Measurements from ENCODE around the gene AKAP13. TPM values are rescaled to one million over a fixed set of nuclear protein-coding genes. Genes with fewer than 3 reads are reported as not detected.

Gene AKAP13
- polyA plus RNA-seq, 1 donor from 2014 or later, result 10.0 TPM

GRCh38 chr15:85717212-85717611 is 336.8 kb downstream of the AKAP13 start:
- Histone ChIP-seq H3K9me3 (ENCODE audit: low read length) (no peaks in the 10 kb centered on the region), H2AFZ (ENCODE audit: low read depth, low read length) (no peak overlapping the region), H3K27me3 (ENCODE audit: insufficient read depth, low read depth, low read length) (no peaks in the 10 kb centered on the region), H3K9me2 (ENCODE audit: insufficient read depth, low read length) (no peaks in the 10 kb centered on the region), H4K20me1 (ENCODE audit: insufficient read depth) (no peaks in the 10 kb centered on the region), H3K36me3 (ENCODE audit: insufficient read depth, low read length) (no peaks in the 10 kb centered on the region), H3F3A (ENCODE audit: insufficient read depth, low read length, poor library complexity, severe bottlenecking) (no peaks in the 10 kb centered on the region), H3K79me2 (replicated peaks; ENCODE audit: insufficient read depth, low read length) (no peaks in the 10 kb centered on the region), H3K4me3 (ENCODE audit: low read length) (no peak overlapping the region), H3K27ac (ENCODE audit: low read length) (no peak overlapping the region), H3K9ac (ENCODE audit: low read length) (no peak overlapping the region), H3K4me2 (ENCODE audit: low read length) (no peak overlapping the region)
- TF ChIP-seq POLR2AphosphoS5 (IDR thresholded peaks at IDR 0.05) (no peak), MXI1 (conservative IDR thresholded peaks at IDR 0.05; ENCODE audit: poor library complexity, severe bottlenecking) (no peak), REST (IDR thresholded peaks at IDR 0.05; ENCODE audit: borderline replicate concordance) (no peak), EP300 (conservative IDR thresholded peaks at IDR 0.05; ENCODE audit: poor library complexity, severe bottlenecking) (no peak), EZH2 (IDR thresholded peaks at IDR 0.05; ENCODE audit: borderline replicate concordance, insufficient read depth, low read length, poor library complexity, severe bottlenecking) (no peak), TAF1 (IDR thresholded peaks at IDR 0.05; ENCODE audit: low read depth) (no peak), CTCF (IDR thresholded peaks at IDR 0.05; ENCODE audit: poor library complexity, severe bottlenecking) (no peak), RAD21 (conservative IDR thresholded peaks at IDR 0.05) (no peak), SMC3 (conservative IDR thresholded peaks at IDR 0.05; ENCODE audit: poor library complexity) (no peak)

- Histone ChIP-seq H3K27me3 (ENCODE audit: insufficient read depth, low read depth, low read length) (no peaks in the 10 kb centered on the region), H2AFZ (ENCODE audit: low read depth, low read length) (no peak overlapping the region), H3K4me2 (ENCODE audit: low read length) (no peak overlapping the region), H3K9me3 (ENCODE audit: low read length) (no peaks in the 10 kb centered on the region), H3K9me2 (ENCODE audit: insufficient read depth, low read length) (no peaks in the 10 kb centered on the region), H3K4me3 (ENCODE audit: low read length) (no peak overlapping the region), H3K9ac (ENCODE audit: low read length) (no peak overlapping the region), H3F3A (ENCODE audit: insufficient read depth, low read length, poor library complexity, severe bottlenecking) (no peaks in the 10 kb centered on the region), H3K36me3 (ENCODE audit: insufficient read depth, low read length) (peaks cover 3% of the 10 kb centered on the region), H4K20me1 (ENCODE audit: insufficient read depth) (no peaks in the 10 kb centered on the region), H3K27ac (ENCODE audit: low read length) (no peak overlapping the region), H3K79me2 (replicated peaks; ENCODE audit: insufficient read depth, low read length) (no peaks in the 10 kb centered on the region)
- TF ChIP-seq RAD21 (conservative IDR thresholded peaks at IDR 0.05) (no peak), EZH2 (IDR thresholded peaks at IDR 0.05; ENCODE audit: borderline replicate concordance, insufficient read depth, low read length, poor library complexity, severe bottlenecking) (no peak), POLR2AphosphoS5 (IDR thresholded peaks at IDR 0.05) (no peak), TAF1 (IDR thresholded peaks at IDR 0.05; ENCODE audit: low read depth) (no peak), EP300 (conservative IDR thresholded peaks at IDR 0.05; ENCODE audit: poor library complexity, severe bottlenecking) (no peak), SMC3 (conservative IDR thresholded peaks at IDR 0.05; ENCODE audit: poor library complexity) (no peak), CTCF (IDR thresholded peaks at IDR 0.05; ENCODE audit: poor library complexity, severe bottlenecking) (no peak), REST (IDR thresholded peaks at IDR 0.05; ENCODE audit: borderline replicate concordance) (no peak), MXI1 (conservative IDR thresholded peaks at IDR 0.05; ENCODE audit: poor library complexity, severe bottlenecking) (no peak)
Measured at GRCh38 chr15:85718271-85718971, 338.0 kb downstream of the AKAP13 start.

Data from neural cell (in vitro differentiated cells).